PC-9 (cell line): ENCODE data around the gene ITGB5. TPM values are rescaled to one million over a fixed set of nuclear protein-coding genes. Genes with fewer than 3 reads are reported as not detected.

Experiments
- BruUV-seq: library from RNA; stranded (reverse); fragments of 400-500 nt; replicated peaks from 2 replicates; lab custom pipeline; 2021; lab: Mats Ljungman, UMichigan
- CTCF ChIA-PET: fragments of 300-600 bp; sonication (Branson Sonifier 250); formaldehyde crosslinking; loops from one replicate; lab custom pipeline; 2022; ENCODE audit warnings: antibody characterized with exemption; lab: Charles Lee
- POLR2A ChIA-PET: fragments of 300-600 bp; sonication (Branson Sonifier 250); formaldehyde crosslinking; loops from one replicate; lab custom pipeline; 2022; ENCODE audit warnings: antibody characterized with exemption; ENCODE audit not compliant: unreplicated experiment; lab: Charles Lee
- DNase-seq, 2 experiments: peaks; one replicate each; pipeline versions ENCODE4 v3.0.0 to v3.0.0-alpha.2; 2015 to 2022; ENCODE audit warnings: mixed read lengths in 1 of 2
- H2AFZ ChIP-seq: fragments of 200-600 bp; sonication (generic); 2 replicates; pipeline ENCODE4 v1.8.1; 2017; ENCODE audit warnings: antibody characterized with exemption
- H3F3A ChIP-seq: fragments of 200-600 bp; sonication (generic); 2 replicates; pipeline ENCODE4 v1.8.1; 2017; ENCODE audit warnings: antibody characterized with exemption, mild to moderate bottlenecking, low read depth; ENCODE audit not compliant: insufficient read depth
- H3K27ac ChIP-seq: fragments of 200-600 bp; sonication (generic); 2 replicates; pipeline ENCODE4 v1.6.1; 2016; ENCODE audit warnings: mixed run types
- H3K27me3 ChIP-seq: fragments of 200-600 bp; sonication (generic); 2 replicates; pipeline ENCODE4 v1.6.1; 2016; ENCODE audit warnings: low read depth, mixed run types; ENCODE audit not compliant: insufficient read depth
- H3K36me3 ChIP-seq: fragments of 200-600 bp; sonication (generic); 2 replicates; pipeline ENCODE4 v1.6.1; 2016; ENCODE audit warnings: low read depth, mixed run types
- H3K4me1 ChIP-seq: fragments of 200-600 bp; sonication (generic); replicated peaks from 2 replicates; pipeline ENCODE4 v1.6.1; 2016; ENCODE audit warnings: mixed run types; ENCODE audit not compliant: insufficient read depth
- H3K4me2 ChIP-seq: fragments of 200-600 bp; sonication (generic); 2 replicates; pipeline ENCODE4 v1.6.1; 2017; ENCODE audit warnings: mixed run types
- H3K4me3 ChIP-seq: fragments of 200-600 bp; sonication (generic); 2 replicates; pipeline ENCODE4 v1.6.1; 2016; ENCODE audit warnings: mixed run types
- H3K79me2 ChIP-seq: fragments of 200-600 bp; sonication (generic); 2 replicates; pipeline ENCODE4 v1.6.1; 2017; ENCODE audit warnings: low read depth, mixed run types
- H3K9me2 ChIP-seq: fragments of 200-600 bp; sonication (generic); 2 replicates; pipeline ENCODE4 v1.8.1; 2017; ENCODE audit warnings: mild to moderate bottlenecking; ENCODE audit not compliant: insufficient read depth
- H3K9me3 ChIP-seq: fragments of 200-600 bp; sonication (generic); 2 replicates; pipeline ENCODE4 v1.8.1; 2016; ENCODE audit warnings: low read depth; ENCODE audit not compliant: insufficient read depth
- H4K20me1 ChIP-seq: fragments of 200-600 bp; sonication (generic); 2 replicates; pipeline ENCODE4 v1.8.1; 2017; ENCODE audit not compliant: insufficient read depth
- CTCF ChIP-seq: fragments of 200-600 bp; sonication (generic); conservative IDR thresholded peaks from 2 replicates; pipeline ENCODE4 v1.6.1; 2017; ENCODE audit warnings: mixed run types, antibody characterized with exemption, mild to moderate bottlenecking, moderate library complexity
- EZH2 ChIP-seq: fragments of 200-600 bp; sonication (generic); IDR thresholded peaks from 2 replicates; pipeline ENCODE4 v1.8.0; 2017; ENCODE audit warnings: antibody characterized with exemption, low read depth
- intact Hi-C: fragments of 100-400 bp; cut with micrococcal nuclease; formaldehyde crosslinking; loops from one replicate; pipeline ENCODE4 v1.10.0; 2022; ENCODE audit not compliant: unreplicated experiment
- microRNA-seq: library from miRNA; unstranded; fragments of <30 nt; microRNA quantifications from one replicate; pipeline ENCODE4 v1.2.0, GENCODE V29; 2021; ENCODE audit warnings: borderline number of aligned reads, borderline replicate concordance
- total RNA-seq: library from RNA; stranded (reverse); gene quantifications from 2 replicates; pipeline ENCODE4 v1.2.3, GENCODE V29; 2021

Gene ITGB5
- total RNA-seq, 1 experiment from 2014 or later, result 226 TPM

- ChIA-PET POLR2A (interaction anchor here (0.6 kb wide), 1 partner anchor 44 kb away, joined by 13 read pairs; no protein-coding TSS in a partner anchor), CTCF (no interaction called here)
- Histone ChIP-seq H3K4me3 (peak within 1 kb of the TSS; percentile 70), H3K9me2 (no peaks in the 10 kb centered on the region), H3K4me1 (peaks cover 22% of the 10 kb centered on the region), H3F3A (no peaks in the 10 kb centered on the region), H4K20me1 (peaks cover 10% of the 10 kb centered on the region), H3K79me2 (peaks cover 35% of the 10 kb centered on the region), H3K36me3 (0 out of 2 replicates have a peak, but pooled peaks cover 5% of the 10 kb centered on the region), H2AFZ (peak within 1 kb of the TSS; percentile 95), H3K9me3 (no peaks in the 10 kb centered on the region), H3K4me2 (peak within 1 kb of the TSS; percentile 82), H3K27me3 (no peaks in the 10 kb centered on the region), H3K27ac (peak within 1 kb of the TSS; percentile 26; the same call in 1 of the 2 replicates)
- BruUV-seq, result no TSS peak
- no peak for TF ChIP-seq CTCF
- TF ChIP-seq EZH2, result no peak
- DNase-seq, result peak; percentile 62 to 87
- intact Hi-C loops, result no loop called here
These were observed 156.8 kb downstream of the ITGB5 start, which contains the start of gene UMPS for GRCh38 chr3:124730129-124730940. Gene UMPS (plus strand): TSS chr3:124730452. CDS start chr3:124730472, 20 bp downstream.

GRCh38 chr3:124722589-124722988 lies 164.6 kb downstream of the ITGB5 start:
- Histone ChIP-seq H3K9me2 (no peaks in the 10 kb centered on the region), H3K36me3 (no peaks in the 10 kb centered on the region), H2AFZ (no peak overlapping the region), H3K79me2 (no peaks in the 10 kb centered on the region), H3K4me1 (no peaks in the 10 kb centered on the region), H3F3A (no peaks in the 10 kb centered on the region), H3K4me2 (no peak overlapping the region), H3K9me3 (no peaks in the 10 kb centered on the region), H3K4me3 (no peak overlapping the region), H3K27me3 (peaks cover 5% of the 10 kb centered on the region; the same call in 1 of the 2 replicates), H3K27ac (no peak overlapping the region), H4K20me1 (no peaks in the 10 kb centered on the region)
- POLR2A ChIA-PET, result no interaction called here
- BruUV-seq, result no TSS peak
- CTCF ChIA-PET, result interaction anchor here (0.6 kb wide), 1 partner anchor 885 kb away, joined by 3 read pairs; no protein-coding TSS in a partner anchor
- intact Hi-C loops, result no loop called here
- DNase-seq, result no peak
- TF ChIP-seq CTCF, result no peak
- TF ChIP-seq EZH2, result no peak

- intact Hi-C loops, result no loop called here
- CTCF ChIA-PET, result no interaction called here
- no peak overlapping the region for H3K4me3 ChIP-seq
- no peak for DNase-seq
- no peak for TF ChIP-seq EZH2
- TF ChIP-seq CTCF, result no peak
- no peaks in the 10 kb centered on the region for H3K36me3 ChIP-seq
- H2AFZ ChIP-seq, result no peak overlapping the region
- no TSS peak for BruUV-seq
- no peaks in the 10 kb centered on the region for H3K79me2 ChIP-seq
- no peaks in the 10 kb centered on the region for H4K20me1 ChIP-seq
- no peaks in the 10 kb centered on the region for H3K9me2 ChIP-seq
- H3K27ac ChIP-seq, result no peak overlapping the region
- no peaks in the 10 kb centered on the region for H3K9me3 ChIP-seq
- H3K4me1 ChIP-seq, result no peaks in the 10 kb centered on the region
- H3K4me2 ChIP-seq, result no peak overlapping the region
- POLR2A ChIA-PET, result no interaction called here
- H3F3A ChIP-seq, result no peaks in the 10 kb centered on the region
- no peaks in the 10 kb centered on the region for H3K27me3 ChIP-seq
These were observed 172.8 kb downstream of the ITGB5 start for GRCh38 chr3:124714223-124714853.

Small RNAs within 50 kb of the gene (microRNA-seq; reads per million reads assigned to microRNA genes)
- not detected for gene MIR544B

Other genes with a start within 250 kb of the ITGB5 start
- 35.6 and 61.8 TPM in 2 replicates for gene UMPS, start 156.9 kb downstream of the ITGB5 start, total RNA-seq
- gene MUC13, start 47.4 kb upstream of the ITGB5 start, total RNA-seq, result not detected in 2 replicates
- 30.2 and 33.5 TPM in 2 replicates for gene HEG1, start 168.6 kb upstream of the ITGB5 start, total RNA-seq